Endothelial cell of umbilical vein (primary cell): ENCODE results near the gene PRLR. TPM values are rescaled to one million over a fixed set of nuclear protein-coding genes. Genes with fewer than 3 reads are reported as not detected.

ENCODE experiments used
- BruUV-seq: library from RNA; stranded (reverse); fragments of 400-500 nt; replicated peaks from 2 replicates; lab custom pipeline; 2021; lab: Mats Ljungman, UMichigan
- CTCF ChIA-PET: fragments of 300-600, 350-600 bp; sonication (Branson Sonifier 250); formaldehyde crosslinking; loops from one replicate; lab custom pipeline; 2021; ENCODE audit warnings: antibody characterized with exemption, inconsistent platforms; lab: Charles Lee
- POLR2A ChIA-PET: fragments of 300-600, 350-600 bp; sonication (Branson Sonifier 250); formaldehyde crosslinking; loops from one replicate; lab custom pipeline; 2021; ENCODE audit warnings: antibody characterized with exemption, inconsistent platforms; lab: Charles Lee
- DNase-seq: peaks from one replicate; pipeline ENCODE4 v3.0.0-alpha.2; 2011; ENCODE audit warnings: low read depth, low spot score
- FAIRE-seq: peaks from 2 replicates; lab custom pipeline; 2011; peaks lifted over from hg19 to GRCh38; lab: Jason Lieb, UNC
- H2AFZ ChIP-seq: 2 replicates; pipeline ENCODE4 v1.6.0; 2012; ENCODE audit warnings: low read depth, low read length, control low read depth, inconsistent platforms
- H3K27ac ChIP-seq: 2 replicates; pipeline ENCODE4 v1.5.1; 2011; ENCODE audit warnings: low read depth, mild to moderate bottlenecking, control low read depth, low read length, moderate library complexity; ENCODE audit not compliant: insufficient read depth
- H3K27me3 ChIP-seq, 2 experiments: 2 replicates each; pipeline versions ENCODE4 v1.6.0 to v1.6.1; 2011; ENCODE audit warnings: low read length in 2 of 2, mixed read lengths in 1 of 2; ENCODE audit not compliant: control insufficient read depth in 2 of 2, insufficient read depth in 2 of 2
- H3K36me3 ChIP-seq, 2 experiments: 2 replicates in 1 of 2; 3 replicates in 1 of 2; pipeline ENCODE4 v1.5.1; 2011; ENCODE audit warnings: low read length in 2 of 2, mild to moderate bottlenecking in 1 of 2, moderate library complexity in 1 of 2; ENCODE audit not compliant: control insufficient read depth in 2 of 2, insufficient read depth in 2 of 2; ENCODE audit errors: extremely low read depth in 1 of 2
- H3K4me1 ChIP-seq: 3 replicates; pipeline ENCODE4 v1.5.1; 2011; ENCODE audit warnings: mild to moderate bottlenecking, low read length; ENCODE audit not compliant: control insufficient read depth, insufficient read depth; ENCODE audit errors: extremely low read depth
- H3K4me2 ChIP-seq: 2 replicates; pipeline ENCODE4 v1.6.1; 2011; ENCODE audit warnings: low read length, control low read depth, mixed read lengths; ENCODE audit not compliant: insufficient read depth
- H3K4me3 ChIP-seq, 3 experiments: fragments of 200-600 bp in 1 of 3; sonication (generic), shearing (Covaris generic) in 1 of 3; replicated peaks in 1 of 3; 2 replicates each; pipeline ENCODE4 v1.5.1; 2011 to 2016; ENCODE audit warnings: control low read depth in 3 of 3, low read length in 3 of 3, mild to moderate bottlenecking in 2 of 3, inconsistent platforms in 1 of 3, low read depth in 1 of 3, moderate library complexity in 1 of 3; ENCODE audit not compliant: insufficient read depth in 1 of 3
- H3K79me2 ChIP-seq: 2 replicates; pipeline ENCODE4 v1.6.0; 2012; ENCODE audit warnings: low read length, inconsistent platforms; ENCODE audit not compliant: control insufficient read depth, insufficient read depth
- H3K9ac ChIP-seq: replicated peaks from 2 replicates; pipeline ENCODE3; 2011; ENCODE audit warnings: low read length, control low read depth; ENCODE audit not compliant: insufficient read depth; ENCODE audit errors: extremely low read depth
- H3K9me1 ChIP-seq: replicated peaks from 3 replicates; pipeline ENCODE4 v1.6.0; 2011; ENCODE audit warnings: mild to moderate bottlenecking, low read length; ENCODE audit not compliant: control insufficient read depth, insufficient read depth; ENCODE audit errors: extremely low read depth
- H3K9me3 ChIP-seq: replicated peaks from 2 replicates; pipeline ENCODE4 v1.5.1; 2012; ENCODE audit warnings: low read length, inconsistent platforms; ENCODE audit not compliant: control insufficient read depth, insufficient read depth
- H4K20me1 ChIP-seq: replicated peaks from 2 replicates; pipeline ENCODE3; 2011; ENCODE audit warnings: mild to moderate bottlenecking, low read length; ENCODE audit not compliant: control insufficient read depth, insufficient read depth; ENCODE audit errors: extremely low read depth
- EZH2 ChIP-seq: IDR thresholded peaks from 2 replicates; pipeline ENCODE4 v1.6.1; 2012; ENCODE audit warnings: borderline replicate concordance, low read depth, mild to moderate bottlenecking, moderate library complexity, low read length, inconsistent platforms; ENCODE audit not compliant: severe bottlenecking
- GATA2 ChIP-seq: IDR thresholded peaks from 2 replicates; pipeline ENCODE4 v1.7.0; 2011; ENCODE audit warnings: low read depth, mild to moderate bottlenecking, moderate library complexity, mixed read lengths, low read length; ENCODE audit not compliant: insufficient read length, insufficient read depth
- JUN ChIP-seq: IDR thresholded peaks from 2 replicates; pipeline ENCODE4 v1.6.1; 2011; ENCODE audit warnings: borderline replicate concordance, low read depth; ENCODE audit not compliant: insufficient read length, insufficient read depth
- MYC ChIP-seq: IDR thresholded peaks from one replicate; pipeline ENCODE4 v1.6.1; 2011; ENCODE audit warnings: mild to moderate bottlenecking, low read depth, low read length
- POLR2AphosphoS5 ChIP-seq: IDR thresholded peaks from 2 replicates; pipeline ENCODE4 v1.6.1; 2012; ENCODE audit warnings: low read depth, mild to moderate bottlenecking, control low read depth, low read length, moderate library complexity; ENCODE audit not compliant: insufficient read depth
- dilution Hi-C: fragments of 300-500 bp; cut with MboI; formaldehyde crosslinking; loops from one replicate; pipeline ENCODE4 v1.15.0; 2019; ENCODE audit warnings: low sequenced_read_pairs; ENCODE audit not compliant: extremely low pct_ligation_motif_present
- intact Hi-C: fragments of 100-400 bp; cut with micrococcal nuclease; formaldehyde crosslinking; loops from one replicate; pipeline ENCODE4 v1.10.0; 2022
- polyA plus RNA-seq, 4 experiments: library from polyadenylated mRNA; depleted of rRNA in 3 of 4; stranded (reverse) in 3 of 4; unstranded in 1 of 4; fragments of >200 nt; gene quantifications; 2 replicates each; pipeline versions ENCODE4 v1.2.1 to v1.2.3, GENCODE V29; 2011 to 2012; ENCODE audit warnings: missing spikeins in 1 of 4
- total RNA-seq: library from RNA; stranded (reverse); gene quantifications from 2 replicates; pipeline ENCODE4 v1.2.3, GENCODE V29; 2021

PRLR gene
- total and polyA plus RNA-seq, 2 donors (not counting 3 experiments of a cell fraction or from before 2014, with no cell fraction given) = not detected

DNA sequence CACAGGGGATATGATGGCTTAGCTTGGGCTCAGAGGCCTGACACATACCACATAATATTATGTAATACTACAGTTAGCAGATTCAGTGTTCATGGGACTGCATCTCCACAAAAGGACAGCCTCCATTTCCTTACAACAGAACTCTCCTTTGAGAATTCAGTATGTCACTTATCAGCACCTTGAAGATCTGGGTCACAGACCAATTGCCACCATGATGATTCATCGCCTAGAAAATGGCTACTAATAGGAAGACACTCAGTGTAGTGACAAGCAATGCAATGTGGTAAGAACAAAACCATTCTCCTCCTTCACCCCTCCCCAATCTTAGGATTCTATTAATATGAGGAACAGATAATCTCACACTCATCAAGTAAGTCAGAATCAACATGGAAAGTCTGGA lies 38.7 kb upstream of the PRLR start:
- POLR2A ChIA-PET = no interaction called here
- H3K79me2 ChIP-seq = no peaks in the 10 kb centered on the region
- DNase-seq (no peak), FAIRE-seq (no peak)
- no peak overlapping the region for H3K9ac ChIP-seq
- H3K4me2 ChIP-seq = no peak overlapping the region
- CTCF ChIA-PET = no interaction called here
- dilution Hi-C loops = no loop called here
- no peaks in the 10 kb centered on the region for H3K9me1 ChIP-seq
- H3K9me3 ChIP-seq = no peaks in the 10 kb centered on the region
- no peak overlapping the region for H3K27ac ChIP-seq
- H3K4me3 ChIP-seq = no peak overlapping the region
- intact Hi-C loops = no loop called here
- no peak for TF ChIP-seq GATA2
- TF ChIP-seq EZH2 = no peak
- no peak for TF ChIP-seq POLR2AphosphoS5
- no peaks in the 10 kb centered on the region for H3K27me3 ChIP-seq
- no peaks in the 10 kb centered on the region for H4K20me1 ChIP-seq
- no peaks in the 10 kb centered on the region for H3K4me1 ChIP-seq
- no peaks in the 10 kb centered on the region for H3K36me3 ChIP-seq
- BruUV-seq = no TSS peak
- no peak overlapping the region for H2AFZ ChIP-seq

DNA sequence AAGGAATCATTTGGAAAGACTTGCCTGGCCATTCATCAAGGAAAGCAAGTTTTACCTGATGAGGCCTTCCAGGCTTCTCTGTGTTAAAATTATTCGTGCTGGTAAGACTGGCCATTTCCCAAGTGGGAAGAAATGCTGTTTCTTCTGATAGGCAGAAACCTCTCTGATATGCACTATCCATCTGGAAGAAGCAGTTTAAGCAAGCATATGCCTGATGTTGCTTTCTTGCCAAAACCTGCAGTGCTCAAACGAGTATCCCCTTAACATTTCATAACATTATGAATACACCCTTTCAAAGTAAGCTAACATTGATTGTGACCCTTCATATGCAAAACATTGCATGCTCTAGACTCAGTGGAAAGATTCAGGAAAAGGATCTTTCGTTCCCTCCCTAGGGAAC lies 36.0 kb upstream of the PRLR start:
- TF ChIP-seq JUN (no peak), MYC (no peak)
- Histone ChIP-seq H3K27me3 (no peaks in the 10 kb centered on the region), H4K20me1 (no peaks in the 10 kb centered on the region), H3K9ac (no peak overlapping the region), H3K27ac (no peak overlapping the region), H3K79me2 (no peaks in the 10 kb centered on the region), H2AFZ (no peak overlapping the region), H3K4me3 (no peak overlapping the region), H3K4me1 (no peaks in the 10 kb centered on the region), H3K36me3 (no peaks in the 10 kb centered on the region), H3K9me1 (no peaks in the 10 kb centered on the region), H3K4me2 (no peak overlapping the region), H3K9me3 (no peaks in the 10 kb centered on the region)
- dilution Hi-C loops = no loop called here
- ChIA-PET POLR2A (no interaction called here), CTCF (no interaction called here)
- BruUV-seq = no TSS peak
- intact Hi-C loops = no loop called here
- FAIRE-seq (no peak), DNase-seq (no peak)
